ENCODE measurements around the gene IL12RB2. TPM values are rescaled to one million over a fixed set of nuclear protein-coding genes. Genes with fewer than 3 reads are reported as not detected.

IL12RB2 gene
- total RNA-seq, 4 donors from 2014 or later, result 0.87 to 6.5 (median 1.7) TPM

GRCh38 chr1:67433837-67434236, 126.2 kb downstream of the IL12RB2 start:
- Histone ChIP-seq H3K27ac (no peak overlapping the region), H3K36me3 (no peaks in the 10 kb centered on the region)
- TF ChIP-seq CTCF (IDR thresholded peaks at IDR 0.05), result no peak
- no peak for TF ChIP-seq EP300 (IDR thresholded peaks at IDR 0.05)
- TF ChIP-seq POLR2A (IDR thresholded peaks at IDR 0.05), result no peak

GRCh38 chr1:67434491-67434890, 126.8 kb downstream of the IL12RB2 start:
- Histone ChIP-seq H3K27me3 (no peaks in the 10 kb centered on the region), H3K36me3 (no peaks in the 10 kb centered on the region), H3K27ac (no peak overlapping the region), H3K9me3 (no peaks in the 10 kb centered on the region), H3K4me3 (no peak overlapping the region), H3K4me1 (peaks cover 0 to 28% (median 4%) of the 10 kb centered on the region in 4 donors)
- WGBS, 2 donors, result 17 to 23% methylated on average over 2 of the region's 2 CpGs
- TF ChIP-seq EP300 (IDR thresholded peaks at IDR 0.05) (no peak), POLR2A (IDR thresholded peaks at IDR 0.05) (no peak), CTCF (IDR thresholded peaks at IDR 0.05) (no peak)
- DNase-seq (ENCODE audit: low spot score in 2 of 2), result no peak

More at GRCh38 chr1:67433837-67434236, 126.2 kb downstream of the IL12RB2 start:
- H3K4me3 ChIP-seq, result no peak overlapping the region
- H3K27me3 ChIP-seq, result no peaks in the 10 kb centered on the region
- DNase-seq (ENCODE audit: low spot score in 2 of 2), result no peak
- WGBS, 2 donors, result 50 to 65% methylated on average over 2 of the region's 2 CpGs
- H3K4me1 ChIP-seq, result peaks cover 0 to 28% (median 4%) of the 10 kb centered on the region in 4 donors
- no peaks in the 10 kb centered on the region for H3K9me3 ChIP-seq

- peaks cover 0 to 38% (median 8%) of the 10 kb centered on the region in 4 donors for H3K4me1 ChIP-seq
- no peak for DNase-seq (ENCODE audit: low spot score in 2 of 2)
- no peak overlapping the region for H3K4me3 ChIP-seq
- no peaks in the 10 kb centered on the region for H3K27me3 ChIP-seq
- H3K9me3 ChIP-seq, result no peaks in the 10 kb centered on the region
- no peak overlapping the region for H3K27ac ChIP-seq
- no peaks in the 10 kb centered on the region for H3K36me3 ChIP-seq
- WGBS, 2 donors, result 88 to 90% methylated on average over 4 of the region's 4 CpGs
- TF ChIP-seq POLR2A (IDR thresholded peaks at IDR 0.05), result no peak
- no peak for TF ChIP-seq CTCF (IDR thresholded peaks at IDR 0.05)
- TF ChIP-seq EP300 (IDR thresholded peaks at IDR 0.05), result no peak
Observed at GRCh38 chr1:67436511-67437055, 128.9 kb downstream of the IL12RB2 start.

GRCh38 chr1:67437961-67438360, 130.3 kb downstream of the IL12RB2 start:
- Histone ChIP-seq H3K4me1 (peaks cover 0 to 32% (median 7%) of the 10 kb centered on the region in 4 donors), H3K27ac (no peak overlapping the region), H3K4me3 (no peak overlapping the region), H3K9me3 (no peaks in the 10 kb centered on the region), H3K36me3 (no peaks in the 10 kb centered on the region), H3K27me3 (no peaks in the 10 kb centered on the region)
- no peak for DNase-seq (ENCODE audit: low spot score in 2 of 2)
- no peak for TF ChIP-seq CTCF (IDR thresholded peaks at IDR 0.05)
- TF ChIP-seq POLR2A (IDR thresholded peaks at IDR 0.05), result no peak
- no peak for TF ChIP-seq EP300 (IDR thresholded peaks at IDR 0.05)
- 63 to 64% methylated on average over 2 of the region's 2 CpGs for WGBS, 2 donors

GRCh38 chr1:67439277-67440029, 131.8 kb downstream of the IL12RB2 start:
- Histone ChIP-seq H3K36me3 (no peaks in the 10 kb centered on the region), H3K4me1 (peaks cover 0 to 22% (median 7%) of the 10 kb centered on the region in 4 donors), H3K27ac (no peak overlapping the region), H3K27me3 (no peaks in the 10 kb centered on the region), H3K4me3 (no peak overlapping the region), H3K9me3 (no peaks in the 10 kb centered on the region)
- no peak for TF ChIP-seq CTCF (IDR thresholded peaks at IDR 0.05)
- no peak for TF ChIP-seq POLR2A (IDR thresholded peaks at IDR 0.05)
- TF ChIP-seq EP300 (IDR thresholded peaks at IDR 0.05), result no peak
- 94 to 96% methylated on average over 6 of the region's 6 CpGs for WGBS, 2 donors
- DNase-seq (ENCODE audit: low spot score in 2 of 2), result no peak

Data from tibial nerve (tissue), 4 donors.